ENCODE data around the gene ERG.

GRCh38 chr21:38356883-38357625 is 141.2 kb downstream of the ERG start:
- TF ChIP-seq JUNB (CRISPR knock-in tag; conservative IDR thresholded peaks at IDR 0.05) = no peak
- no peak for TF ChIP-seq HDAC6 (IDR thresholded peaks at IDR 0.05; ENCODE audit: low read depth, low read length)
- TF ChIP-seq ATF2 (CRISPR knock-in tag; IDR thresholded peaks at IDR 0.05) = no peak
- TF ChIP-seq, protein P1, sequence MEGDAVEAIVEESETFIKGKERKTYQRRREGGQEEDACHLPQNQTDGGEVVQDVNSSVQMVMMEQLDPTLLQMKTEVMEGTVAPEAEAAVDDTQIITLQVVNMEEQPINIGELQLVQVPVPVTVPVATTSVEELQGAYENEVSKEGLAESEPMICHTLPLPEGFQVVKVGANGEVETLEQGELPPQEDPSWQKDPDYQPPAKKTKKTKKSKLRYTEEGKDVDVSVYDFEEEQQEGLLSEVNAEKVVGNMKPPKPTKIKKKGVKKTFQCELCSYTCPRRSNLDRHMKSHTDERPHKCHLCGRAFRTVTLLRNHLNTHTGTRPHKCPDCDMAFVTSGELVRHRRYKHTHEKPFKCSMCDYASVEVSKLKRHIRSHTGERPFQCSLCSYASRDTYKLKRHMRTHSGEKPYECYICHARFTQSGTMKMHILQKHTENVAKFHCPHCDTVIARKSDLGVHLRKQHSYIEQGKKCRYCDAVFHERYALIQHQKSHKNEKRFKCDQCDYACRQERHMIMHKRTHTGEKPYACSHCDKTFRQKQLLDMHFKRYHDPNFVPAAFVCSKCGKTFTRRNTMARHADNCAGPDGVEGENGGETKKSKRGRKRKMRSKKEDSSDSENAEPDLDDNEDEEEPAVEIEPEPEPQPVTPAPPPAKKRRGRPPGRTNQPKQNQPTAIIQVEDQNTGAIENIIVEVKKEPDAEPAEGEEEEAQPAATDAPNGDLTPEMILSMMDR (IDR thresholded peaks at IDR 0.05 in 2 of 3, conservative IDR thresholded peaks at IDR 0.05 in 1 of 3; ENCODE audit: insufficient read depth in 2 of 3, low read depth in 1 of 3, low read length in 3 of 3) = no peak
- no peak for TF ChIP-seq MTA1 (IDR thresholded peaks at IDR 0.05; ENCODE audit: borderline replicate concordance)
- no peak for TF ChIP-seq ZNF75A (CRISPR knock-in tag; IDR thresholded peaks at IDR 0.05)
- TF ChIP-seq HMG20A (CRISPR knock-in tag; conservative IDR thresholded peaks at IDR 0.05) = no peak
- TF ChIP-seq EP300 (IDR thresholded peaks at IDR 0.05; ENCODE audit: low read length) = no peak
- TF ChIP-seq GATA2 (CRISPR knock-in tag; IDR thresholded peaks at IDR 0.05) = no peak
- no peak for TF ChIP-seq JUN (IDR thresholded peaks at IDR 0.05; ENCODE audit: borderline replicate concordance, low read depth, low read length)
- TF ChIP-seq JUN (CRISPR knock-in tag; IDR thresholded peaks at IDR 0.05; ENCODE audit: borderline replicate concordance) = no peak
- TF ChIP-seq, protein P2, sequence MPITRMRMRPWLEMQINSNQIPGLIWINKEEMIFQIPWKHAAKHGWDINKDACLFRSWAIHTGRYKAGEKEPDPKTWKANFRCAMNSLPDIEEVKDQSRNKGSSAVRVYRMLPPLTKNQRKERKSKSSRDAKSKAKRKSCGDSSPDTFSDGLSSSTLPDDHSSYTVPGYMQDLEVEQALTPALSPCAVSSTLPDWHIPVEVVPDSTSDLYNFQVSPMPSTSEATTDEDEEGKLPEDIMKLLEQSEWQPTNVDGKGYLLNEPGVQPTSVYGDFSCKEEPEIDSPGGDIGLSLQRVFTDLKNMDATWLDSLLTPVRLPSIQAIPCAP (CRISPR knock-in tag; IDR thresholded peaks at IDR 0.05; ENCODE audit: borderline replicate concordance) = no peak
